Prostate gland (tissue), 2 donors: ENCODE data around the gene ZCCHC24.

Experiments used
- POLR2A ChIP-seq: fragments of 450-650 bp; IDR thresholded peaks from one replicate; pipeline ENCODE4 v1.6.1; 2016; ENCODE audit warnings: antibody characterized with exemption, mild to moderate bottlenecking
- POLR2AphosphoS5 ChIP-seq: sonication (generic); formaldehyde crosslinking; IDR thresholded peaks from one replicate; pipeline ENCODE4 v1.6.1; 2017; ENCODE audit warnings: antibody characterized with exemption
- TF ChIP-seq, protein P1 (sequence below), 4 experiments: fragments of 200-600 bp in 2 of 4; fragments of 450-650 bp in 2 of 4; sonication (generic) in 2 of 4; IDR thresholded peaks; 1 replicate in 3 of 4; 2 replicates in 1 of 4; pipeline ENCODE4 v1.5.1; 2016 to 2019; ENCODE audit warnings: antibody characterized with exemption in 4 of 4, mild to moderate bottlenecking in 2 of 4, moderate library complexity in 2 of 4

DNA sequence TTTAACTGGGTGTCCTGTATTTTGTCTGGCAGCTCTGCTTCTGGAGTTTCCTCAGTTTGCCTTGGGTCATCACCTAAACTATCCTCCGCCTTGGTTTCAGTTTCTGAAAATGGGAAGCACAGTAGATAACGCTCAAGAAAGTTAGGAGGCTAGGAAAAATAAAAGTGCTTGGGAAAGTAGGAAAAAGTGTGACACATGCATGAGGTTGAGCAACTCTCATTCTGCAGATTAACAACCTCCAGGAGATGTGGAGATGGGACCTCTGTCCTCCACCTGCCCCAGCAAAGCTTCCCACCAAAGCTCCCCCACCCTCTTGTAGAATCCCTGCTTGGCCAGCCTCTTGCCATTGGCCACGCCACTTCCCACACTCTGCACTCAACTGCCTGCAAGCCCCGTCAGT is 13.1 kb upstream of the ZCCHC24 start:
- TF ChIP-seq, protein P1, sequence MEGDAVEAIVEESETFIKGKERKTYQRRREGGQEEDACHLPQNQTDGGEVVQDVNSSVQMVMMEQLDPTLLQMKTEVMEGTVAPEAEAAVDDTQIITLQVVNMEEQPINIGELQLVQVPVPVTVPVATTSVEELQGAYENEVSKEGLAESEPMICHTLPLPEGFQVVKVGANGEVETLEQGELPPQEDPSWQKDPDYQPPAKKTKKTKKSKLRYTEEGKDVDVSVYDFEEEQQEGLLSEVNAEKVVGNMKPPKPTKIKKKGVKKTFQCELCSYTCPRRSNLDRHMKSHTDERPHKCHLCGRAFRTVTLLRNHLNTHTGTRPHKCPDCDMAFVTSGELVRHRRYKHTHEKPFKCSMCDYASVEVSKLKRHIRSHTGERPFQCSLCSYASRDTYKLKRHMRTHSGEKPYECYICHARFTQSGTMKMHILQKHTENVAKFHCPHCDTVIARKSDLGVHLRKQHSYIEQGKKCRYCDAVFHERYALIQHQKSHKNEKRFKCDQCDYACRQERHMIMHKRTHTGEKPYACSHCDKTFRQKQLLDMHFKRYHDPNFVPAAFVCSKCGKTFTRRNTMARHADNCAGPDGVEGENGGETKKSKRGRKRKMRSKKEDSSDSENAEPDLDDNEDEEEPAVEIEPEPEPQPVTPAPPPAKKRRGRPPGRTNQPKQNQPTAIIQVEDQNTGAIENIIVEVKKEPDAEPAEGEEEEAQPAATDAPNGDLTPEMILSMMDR (IDR thresholded peaks at IDR 0.05) = no peak
- no peak for TF ChIP-seq POLR2A
- TF ChIP-seq POLR2AphosphoS5 = no peak
